HG02981 (cell line): Measurements from ENCODE around the gene ZNF729.
"Not testable (repeated sequence)": the region's sequence is repeated elsewhere in the genome, so short reads cannot be mapped to it uniquely, and the experiment has no call there.

ENCODE experiments used
- ATAC-seq: cut with Tn5 transposase; IDR thresholded peaks from one replicate; pipeline ENCODE4 v1.9.1; 2021; ENCODE audit warnings: mild to moderate bottlenecking, moderate library complexity; ENCODE audit not compliant: unreplicated experiment

The ZNF729 gene

DNA sequence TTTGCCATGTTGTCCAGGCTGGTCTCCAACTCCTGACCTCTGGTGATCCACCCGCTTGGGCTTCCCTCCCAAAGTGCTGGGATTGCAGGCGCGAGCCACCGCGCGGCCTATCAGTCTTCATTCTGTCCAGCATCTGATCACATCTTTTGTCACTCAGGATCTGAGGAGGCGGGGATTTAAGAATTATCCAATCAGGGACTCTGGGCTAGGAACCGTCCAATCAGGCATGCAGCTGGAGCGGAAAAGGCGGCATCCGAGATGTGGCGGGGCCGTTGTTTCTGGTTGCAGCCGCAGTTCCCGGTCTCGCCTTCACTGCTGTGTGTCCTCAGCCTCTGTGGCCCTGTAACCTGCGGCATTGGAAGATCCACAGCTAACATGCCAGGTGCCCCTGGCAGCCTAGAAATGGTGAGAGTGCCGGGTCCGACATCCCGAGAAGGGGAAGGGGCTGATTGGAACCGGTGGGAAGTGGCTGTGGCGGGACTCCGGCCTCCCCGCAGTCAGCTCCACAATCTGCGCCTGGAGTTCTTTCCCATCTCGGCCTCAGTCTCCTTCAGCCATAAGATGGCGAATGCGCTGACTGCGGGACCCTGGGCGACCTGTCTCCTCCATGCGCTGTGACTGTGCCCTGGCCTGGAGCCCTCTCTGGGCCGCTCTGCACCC is at the start of gene ZNF729:
Gene ZNF729 (plus strand): TSS at position 291 of the 660 bp plus-strand sequence. CDS start 85 bp downstream, at position 376.
- no peak for ATAC-seq

DNA sequence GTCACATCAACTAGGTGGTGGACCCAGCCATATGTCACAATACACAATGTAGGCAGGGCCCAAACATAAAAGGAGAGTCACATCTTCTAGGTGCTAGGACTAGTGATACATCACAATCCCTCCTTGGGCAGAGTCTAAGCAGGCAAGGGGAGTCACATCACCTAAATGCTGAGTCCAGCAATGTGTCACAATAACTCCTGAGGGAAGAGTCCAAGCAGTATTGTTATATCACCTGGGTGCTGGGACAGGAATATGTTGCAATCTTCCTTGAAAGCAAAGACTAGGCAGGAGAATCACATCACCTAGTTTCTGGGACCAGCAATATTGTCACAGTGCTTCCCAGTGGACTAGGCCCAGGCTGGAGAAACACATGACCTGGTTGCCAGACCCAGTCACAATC is 29.4 kb upstream of the ZNF729 start:
- no peak for ATAC-seq

- no peak for ATAC-seq
These were observed 28.9 kb upstream of the ZNF729 start for GRCh38 chr19:22257381-22257780.

GRCh38 chr19:22257916-22258315 is 28.3 kb upstream of the ZNF729 start:
- no peak for ATAC-seq

DNA sequence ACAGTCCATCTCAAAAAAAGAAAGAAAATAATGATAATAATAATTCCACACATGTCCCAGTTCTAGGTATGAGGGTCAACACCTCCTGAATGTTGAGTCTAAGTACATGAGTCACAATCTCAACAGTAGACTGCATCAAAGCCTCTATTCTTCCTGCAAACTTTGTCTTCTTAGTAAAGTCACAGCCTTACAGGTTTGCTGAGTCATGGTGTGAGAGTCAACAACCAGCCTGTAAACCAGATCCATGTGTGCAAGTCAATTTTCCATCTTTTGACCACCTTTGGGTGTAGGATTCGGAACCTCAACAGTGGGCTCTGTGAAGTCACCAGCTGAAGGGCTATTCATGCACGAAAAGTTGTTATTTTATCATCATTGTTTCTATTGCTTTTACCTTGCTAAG is 25.7 kb upstream of the ZNF729 start:
- ATAC-seq = no peak

GRCh38 chr19:22261596-22261995 is 24.6 kb upstream of the ZNF729 start:
- no peak for ATAC-seq

GRCh38 chr19:22263121-22263520 is 23.1 kb upstream of the ZNF729 start:
- no peak for ATAC-seq

- not testable (repeated sequence) for ATAC-seq
These were observed 35.3 kb downstream of the ZNF729 start for GRCh38 chr19:22321554-22321953.

- ATAC-seq = no peak
These were observed 40.0 kb downstream of the ZNF729 start for GRCh38 chr19:22326219-22326618.

DNA sequence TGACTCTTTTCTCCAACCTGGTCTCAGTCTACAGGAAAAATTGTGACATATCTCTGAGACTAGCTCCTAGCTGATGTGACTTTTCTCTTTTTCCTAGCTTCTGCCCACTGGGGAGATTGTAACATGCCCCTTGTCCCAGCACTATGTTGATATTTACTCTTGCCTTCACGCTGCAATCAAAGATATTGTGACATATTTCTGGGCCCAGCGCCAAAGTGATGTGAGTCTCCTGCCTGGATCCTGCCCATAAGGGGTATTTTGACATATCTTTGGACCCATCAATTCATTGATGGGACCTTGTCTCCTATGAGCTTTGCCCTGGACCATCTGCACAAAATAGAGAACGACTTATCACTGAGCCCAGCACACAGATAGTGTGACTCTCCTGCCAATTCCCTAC is 41.1 kb downstream of the ZNF729 start:
- no peak for ATAC-seq

DNA sequence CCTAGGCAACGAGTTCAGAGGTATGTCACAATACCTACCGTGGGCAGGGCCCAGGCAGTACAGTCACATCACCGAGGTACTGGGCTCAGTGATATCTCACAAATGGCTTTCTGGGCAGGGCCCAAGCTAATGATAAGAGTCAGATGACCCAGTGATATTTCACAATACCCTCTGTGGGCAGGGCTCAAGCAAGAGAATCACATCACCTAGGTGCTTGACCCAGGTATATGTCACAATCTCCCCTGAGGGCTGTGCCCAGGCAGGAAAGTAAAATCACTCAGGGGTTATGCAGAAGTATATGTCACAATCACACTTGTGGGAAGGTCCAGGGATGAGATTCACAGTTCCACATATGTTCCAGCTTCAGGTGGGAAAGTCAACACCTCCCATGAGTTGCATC is 45.3 kb downstream of the ZNF729 start:
- no peak for ATAC-seq

DNA sequence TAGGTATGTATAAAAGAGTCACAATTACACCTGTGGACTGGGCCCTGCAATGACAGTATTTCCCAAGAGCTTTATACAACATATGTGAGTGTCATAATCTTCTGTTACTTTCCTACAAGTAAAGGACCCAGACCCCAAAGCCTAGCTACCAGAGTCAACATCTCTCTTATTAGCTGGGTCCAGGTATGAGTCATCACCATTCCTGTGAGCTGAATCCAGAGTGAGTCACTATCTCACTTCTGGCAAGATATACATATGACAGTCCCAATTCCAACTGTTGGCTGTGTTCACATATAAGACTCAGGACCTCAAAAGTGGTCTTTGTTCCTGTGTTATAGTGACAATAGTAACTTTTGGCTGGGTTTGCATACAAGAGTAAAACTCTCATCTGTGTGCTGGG is 46.7 kb downstream of the ZNF729 start:
- no peak for ATAC-seq

DNA sequence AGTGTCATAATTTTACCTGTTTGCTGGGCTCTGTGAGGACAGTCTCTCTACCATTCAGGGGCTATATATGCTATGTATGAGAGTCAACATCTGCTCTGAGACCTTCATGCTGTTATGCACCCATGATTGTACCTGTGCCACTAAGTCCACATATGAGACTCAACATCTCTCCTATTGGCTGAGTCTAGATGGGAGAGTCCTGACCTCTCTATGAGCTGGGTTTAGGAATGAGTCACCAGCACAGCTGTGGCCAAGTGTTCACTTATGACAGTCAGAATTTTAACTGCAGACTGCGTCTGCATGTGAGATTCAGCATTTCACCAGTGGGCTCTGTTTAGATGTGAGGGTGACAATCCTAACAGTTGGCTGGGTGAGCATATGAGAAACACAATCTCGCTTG is 49.5 kb downstream of the ZNF729 start:
- ATAC-seq = no peak

DNA sequence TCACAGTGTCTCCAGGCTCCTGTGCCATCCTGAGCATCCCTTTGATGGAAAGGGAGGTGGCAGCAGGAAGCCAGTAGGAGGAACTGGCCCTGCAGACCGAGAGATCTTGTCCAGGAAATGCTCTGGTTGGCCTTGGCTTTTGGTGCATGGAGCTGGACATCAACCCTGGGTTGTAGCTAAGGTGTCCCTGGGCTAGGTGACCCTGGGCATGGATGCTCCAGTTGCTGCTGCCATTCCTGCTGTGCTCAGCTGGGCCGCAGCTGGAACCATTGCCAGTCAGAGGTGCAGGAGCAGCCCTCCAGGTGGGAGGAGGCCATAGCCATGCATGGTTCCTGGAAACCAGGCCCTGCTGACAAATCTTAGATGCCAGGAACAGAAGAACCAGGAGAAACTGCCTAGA is 68.4 kb downstream of the ZNF729 start:
- ATAC-seq = no peak
